ENCODE measurements around the gene EEFSEC. TPM values are rescaled to one million over a fixed set of nuclear protein-coding genes. Genes with fewer than 3 reads are reported as not detected.

EEFSEC gene
- total RNA-seq, 1 donor from 2014 or later, result 22.0 TPM

DNA sequence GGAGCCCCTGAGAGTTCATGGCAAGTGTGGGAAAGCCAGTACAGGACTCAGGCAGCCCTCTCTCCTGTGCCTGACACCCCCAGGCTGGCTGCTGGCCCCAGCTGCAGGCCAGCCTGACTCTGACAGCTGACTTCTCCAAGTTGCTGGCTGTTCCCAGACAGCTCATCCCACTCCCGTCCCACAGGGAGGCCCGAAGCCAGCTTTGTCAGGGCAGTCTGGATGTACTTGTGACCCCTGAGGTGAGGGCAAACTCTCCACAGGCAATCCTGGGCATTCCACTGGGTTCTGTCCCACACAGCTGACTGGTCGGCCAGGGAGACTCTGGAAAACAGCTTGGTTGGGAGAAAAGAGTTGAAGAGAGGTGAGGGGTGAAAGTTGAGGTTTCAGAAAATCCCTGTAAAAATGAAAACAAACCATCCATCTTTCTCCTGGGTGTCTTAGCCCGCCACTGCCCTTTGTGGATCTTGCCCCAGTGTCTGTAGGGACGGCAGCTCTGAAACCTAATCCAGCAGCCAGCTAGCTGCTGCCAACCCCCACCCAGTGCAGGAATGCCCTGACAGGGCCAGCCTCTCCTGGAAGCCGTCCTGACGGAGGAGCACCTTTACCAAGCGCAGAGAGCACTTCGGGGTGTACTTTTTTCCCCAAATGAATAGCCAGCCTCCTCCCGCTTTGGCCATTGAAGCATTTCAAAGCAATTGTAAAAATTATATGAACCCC, 225.5 kb downstream of the EEFSEC start:
- Mint-ChIP-seq H3K4me1 (ENCODE audit: low read depth) (no peaks in the 10 kb centered on the region), H3K9me3 (no peaks in the 10 kb centered on the region), H3K4me3 (ENCODE audit: low read depth) (no peak overlapping the region), H3K27me3 (ENCODE audit: low read depth) (no peaks in the 10 kb centered on the region), H3K36me3 (ENCODE audit: low read depth) (no peaks in the 10 kb centered on the region), H3K27ac (no peak overlapping the region)
- intact Hi-C loops (cut with micrococcal nuclease), result no loop called here
- DNase-seq (ENCODE audit: low spot score), result no peak

DNA sequence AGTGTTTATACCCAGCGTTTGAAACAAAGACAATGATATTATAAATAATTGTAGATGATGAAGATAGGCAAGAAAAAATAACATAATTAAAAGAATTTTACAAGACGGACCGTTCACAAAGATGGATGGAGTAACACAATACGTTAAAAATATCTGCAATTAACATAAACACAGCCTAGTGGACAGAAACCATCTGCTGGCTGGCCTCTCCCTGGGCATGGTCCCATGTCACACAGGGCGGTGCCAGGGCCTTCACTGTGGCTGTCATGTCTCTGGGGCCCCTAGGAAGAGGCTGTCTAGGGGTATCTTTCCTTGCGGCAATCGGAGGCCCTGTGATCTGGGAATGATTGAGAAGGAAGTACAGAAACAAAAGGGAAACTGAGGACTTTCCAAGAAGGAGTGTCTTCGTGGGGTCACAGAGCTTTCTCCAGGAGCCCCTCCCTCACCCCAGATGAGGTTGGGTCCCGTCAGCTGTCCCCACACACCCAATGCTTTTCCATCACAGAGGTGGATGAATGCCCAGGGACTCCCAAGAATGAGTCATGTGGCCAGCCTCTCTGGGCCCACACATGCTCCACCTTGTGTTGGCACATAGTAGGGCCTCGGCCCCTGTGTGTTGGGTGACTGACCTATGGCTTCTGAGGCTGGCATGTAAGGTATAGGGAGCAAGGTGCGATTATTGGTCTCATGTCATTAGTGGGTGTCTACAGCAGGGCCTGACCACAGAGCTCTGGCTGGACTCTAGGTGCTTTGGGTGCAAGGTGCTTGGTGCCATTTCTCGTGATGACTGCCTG, 226.3 kb downstream of the EEFSEC start:
- DNase-seq (ENCODE audit: low spot score), result no peak
- Mint-ChIP-seq H3K4me3 (ENCODE audit: low read depth) (no peak overlapping the region), H3K27me3 (ENCODE audit: low read depth) (no peaks in the 10 kb centered on the region), H3K4me1 (ENCODE audit: low read depth) (no peaks in the 10 kb centered on the region), H3K27ac (no peak overlapping the region), H3K9me3 (no peaks in the 10 kb centered on the region), H3K36me3 (ENCODE audit: low read depth) (no peaks in the 10 kb centered on the region)
- intact Hi-C loops (cut with micrococcal nuclease), result no loop called here

DNA sequence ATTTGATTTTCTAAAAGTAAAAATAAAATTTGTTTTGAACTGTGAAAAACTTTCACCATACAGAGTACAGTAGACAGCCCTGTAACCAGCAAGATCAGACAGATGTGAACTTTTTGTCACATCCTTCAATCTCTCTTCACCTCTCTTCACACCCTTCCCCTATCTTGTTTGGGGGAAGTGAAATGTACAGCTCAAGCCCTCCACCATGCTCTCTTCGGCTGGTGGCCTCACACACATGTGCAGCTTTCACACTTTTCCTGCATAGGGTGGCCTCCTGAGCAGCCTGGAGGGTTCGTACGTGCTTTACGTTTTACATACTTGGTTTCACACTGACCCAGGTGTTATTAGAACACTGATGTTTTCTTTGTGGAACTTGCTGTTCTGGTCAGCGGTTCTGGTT, 227.0 kb downstream of the EEFSEC start:
- Mint-ChIP-seq H3K4me1 (ENCODE audit: low read depth) (no peaks in the 10 kb centered on the region), H3K36me3 (ENCODE audit: low read depth) (no peaks in the 10 kb centered on the region), H3K27me3 (ENCODE audit: low read depth) (no peaks in the 10 kb centered on the region)

DNA sequence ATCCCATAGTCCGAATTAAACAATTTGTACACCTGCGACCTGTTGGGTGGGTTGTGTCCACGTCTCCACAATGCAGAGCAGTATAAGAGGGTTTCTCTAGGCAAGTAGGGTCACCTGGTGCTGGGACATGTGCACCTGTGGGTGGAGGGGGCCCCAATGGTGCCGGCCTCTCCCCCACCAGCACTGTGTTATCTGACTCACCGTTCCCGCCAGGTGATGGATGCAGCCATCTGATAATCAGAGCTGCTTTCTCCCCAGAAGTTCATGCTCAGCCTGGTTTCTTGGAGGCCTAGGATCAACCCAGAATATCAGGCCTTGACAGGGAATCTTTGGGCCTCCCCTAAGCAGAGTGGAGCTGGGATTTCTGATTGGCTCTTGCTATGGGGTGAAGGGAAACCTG, 227.4 kb downstream of the EEFSEC start:
- Mint-ChIP-seq H3K4me3 (ENCODE audit: low read depth) (no peak overlapping the region), H3K27ac (no peak overlapping the region), H3K36me3 (ENCODE audit: low read depth) (no peaks in the 10 kb centered on the region), H3K9me3 (no peaks in the 10 kb centered on the region), H3K4me1 (ENCODE audit: low read depth) (no peaks in the 10 kb centered on the region), H3K27me3 (ENCODE audit: low read depth) (no peaks in the 10 kb centered on the region)
- DNase-seq (ENCODE audit: low spot score), result no peak
- intact Hi-C loops (cut with micrococcal nuclease), result no loop called here

More for the DNA sequence above, 227.0 kb downstream of the EEFSEC start:
- Mint-ChIP-seq H3K27ac (no peak overlapping the region), H3K4me3 (ENCODE audit: low read depth) (no peak overlapping the region), H3K9me3 (no peaks in the 10 kb centered on the region)
- no peak for DNase-seq (ENCODE audit: low spot score)
- intact Hi-C loops (cut with micrococcal nuclease), result no loop called here

DNA sequence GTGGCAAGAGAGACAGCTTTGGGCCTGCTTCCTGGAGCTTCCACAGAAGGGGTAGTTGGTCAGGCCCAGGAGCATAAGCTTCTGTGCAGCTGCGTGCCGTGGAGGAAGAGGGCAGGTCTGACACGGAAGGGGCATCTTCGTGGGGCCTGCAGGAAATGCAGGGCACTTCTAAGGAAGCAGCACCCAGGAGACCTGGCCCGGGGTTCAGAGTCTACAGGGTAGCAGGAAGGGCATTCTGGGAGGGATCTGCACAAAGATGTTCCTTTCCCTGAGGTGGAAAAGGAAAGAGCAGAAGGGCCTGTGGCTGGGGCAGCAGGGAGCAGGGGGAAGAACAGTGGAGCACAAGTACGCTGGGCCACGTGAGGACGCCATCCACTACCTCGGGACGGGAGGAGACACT, 228.3 kb downstream of the EEFSEC start:
- intact Hi-C loops (cut with micrococcal nuclease), result no loop called here
- H3K27me3 Mint-ChIP-seq (ENCODE audit: low read depth), result no peaks in the 10 kb centered on the region
- no peak for DNase-seq (ENCODE audit: low spot score)
- H3K36me3 Mint-ChIP-seq (ENCODE audit: low read depth), result no peaks in the 10 kb centered on the region
- no peaks in the 10 kb centered on the region for H3K9me3 Mint-ChIP-seq
- no peak overlapping the region for H3K27ac Mint-ChIP-seq
- no peaks in the 10 kb centered on the region for H3K4me1 Mint-ChIP-seq (ENCODE audit: low read depth)
- H3K4me3 Mint-ChIP-seq (ENCODE audit: low read depth), result no peak overlapping the region

DNA sequence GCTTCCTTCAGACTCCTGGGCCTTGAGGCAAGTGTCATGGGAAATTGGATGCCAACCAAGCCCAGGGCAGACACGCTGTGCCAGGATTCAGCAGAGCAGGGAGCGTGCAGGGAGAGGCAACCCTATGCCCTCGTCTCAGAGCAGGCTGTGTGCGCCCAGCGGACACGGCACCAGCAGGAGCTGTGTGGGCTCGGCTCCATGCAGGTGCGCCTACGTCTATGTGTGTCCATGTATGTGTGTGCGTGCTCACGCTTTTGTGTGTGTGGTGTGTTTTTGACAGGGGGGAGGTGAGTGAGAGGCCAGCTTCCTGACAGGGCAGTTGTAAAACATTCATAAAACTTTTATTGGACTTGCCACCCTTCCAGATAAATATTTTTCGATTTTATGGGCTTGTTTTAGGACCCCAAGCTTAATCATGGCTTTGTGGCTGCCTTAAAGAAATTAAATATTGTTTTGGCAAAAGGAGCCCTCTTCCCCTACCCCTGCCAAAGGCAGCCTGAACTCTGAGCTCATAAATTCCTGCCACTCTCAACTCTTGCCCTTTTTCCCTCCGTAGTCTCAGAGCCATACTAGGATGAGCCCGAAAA, 229.0 kb downstream of the EEFSEC start:
- no peaks in the 10 kb centered on the region for H3K4me1 Mint-ChIP-seq (ENCODE audit: low read depth)
- no peaks in the 10 kb centered on the region for H3K27me3 Mint-ChIP-seq (ENCODE audit: low read depth)
- no peak for DNase-seq (ENCODE audit: low spot score)
- no peaks in the 10 kb centered on the region for H3K36me3 Mint-ChIP-seq (ENCODE audit: low read depth)
- H3K4me3 Mint-ChIP-seq (ENCODE audit: low read depth), result no peak overlapping the region
- H3K27ac Mint-ChIP-seq, result no peak overlapping the region
- no peaks in the 10 kb centered on the region for H3K9me3 Mint-ChIP-seq
- intact Hi-C loops (cut with micrococcal nuclease), result no loop called here

DNA sequence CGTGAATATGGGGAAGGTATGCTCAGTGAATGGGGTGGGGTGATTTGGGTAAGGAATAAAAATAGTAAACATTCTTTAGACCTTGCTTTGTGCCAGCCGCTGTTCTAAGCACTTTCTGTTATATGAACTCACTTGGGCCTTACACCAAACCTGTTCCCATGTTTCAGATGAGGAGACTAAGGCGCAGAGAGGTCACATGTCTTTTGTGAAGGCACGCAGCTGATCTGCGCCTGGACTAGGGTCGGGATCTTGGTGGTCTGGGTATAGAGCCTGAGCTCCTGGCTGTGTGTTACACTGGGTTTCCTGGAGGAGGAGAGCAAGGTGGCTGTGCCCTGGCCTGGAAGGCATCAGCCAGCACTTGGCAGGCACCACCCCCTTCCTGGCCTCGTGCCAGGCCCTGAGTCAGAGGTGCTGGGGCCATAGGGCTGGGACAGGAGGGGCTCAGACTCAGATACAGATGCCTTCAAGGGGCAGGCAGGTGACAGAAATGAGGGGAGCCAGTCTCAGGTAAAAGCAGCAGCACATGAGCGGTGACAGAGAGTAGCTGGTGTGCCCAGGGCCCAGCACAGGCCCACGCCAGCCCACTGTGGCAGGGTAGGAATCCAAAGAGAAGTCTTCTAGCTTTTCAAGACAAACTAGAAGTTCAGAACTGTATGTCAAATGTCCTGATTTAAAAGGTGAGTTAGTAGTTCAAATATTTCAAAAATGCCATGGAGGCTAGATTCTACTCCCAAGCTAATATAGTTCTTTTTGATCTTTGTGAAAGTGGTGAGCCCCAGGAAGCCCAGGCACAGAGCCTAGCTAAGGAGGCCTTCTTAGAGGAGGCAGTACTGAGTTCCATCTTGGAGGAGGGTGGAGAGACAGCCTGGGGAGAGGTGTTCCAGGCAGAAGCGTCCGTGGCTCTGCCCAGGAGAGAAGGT, 230.3 kb downstream of the EEFSEC start:
- intact Hi-C loops (cut with micrococcal nuclease), result no loop called here
- no peak overlapping the region for H3K27ac Mint-ChIP-seq
- no peaks in the 10 kb centered on the region for H3K9me3 Mint-ChIP-seq
- no peaks in the 10 kb centered on the region for H3K27me3 Mint-ChIP-seq (ENCODE audit: low read depth)
- no peak overlapping the region for H3K4me3 Mint-ChIP-seq (ENCODE audit: low read depth)
- H3K36me3 Mint-ChIP-seq (ENCODE audit: low read depth), result no peaks in the 10 kb centered on the region
- no peaks in the 10 kb centered on the region for H3K4me1 Mint-ChIP-seq (ENCODE audit: low read depth)
- DNase-seq (ENCODE audit: low spot score), result no peak

DNA sequence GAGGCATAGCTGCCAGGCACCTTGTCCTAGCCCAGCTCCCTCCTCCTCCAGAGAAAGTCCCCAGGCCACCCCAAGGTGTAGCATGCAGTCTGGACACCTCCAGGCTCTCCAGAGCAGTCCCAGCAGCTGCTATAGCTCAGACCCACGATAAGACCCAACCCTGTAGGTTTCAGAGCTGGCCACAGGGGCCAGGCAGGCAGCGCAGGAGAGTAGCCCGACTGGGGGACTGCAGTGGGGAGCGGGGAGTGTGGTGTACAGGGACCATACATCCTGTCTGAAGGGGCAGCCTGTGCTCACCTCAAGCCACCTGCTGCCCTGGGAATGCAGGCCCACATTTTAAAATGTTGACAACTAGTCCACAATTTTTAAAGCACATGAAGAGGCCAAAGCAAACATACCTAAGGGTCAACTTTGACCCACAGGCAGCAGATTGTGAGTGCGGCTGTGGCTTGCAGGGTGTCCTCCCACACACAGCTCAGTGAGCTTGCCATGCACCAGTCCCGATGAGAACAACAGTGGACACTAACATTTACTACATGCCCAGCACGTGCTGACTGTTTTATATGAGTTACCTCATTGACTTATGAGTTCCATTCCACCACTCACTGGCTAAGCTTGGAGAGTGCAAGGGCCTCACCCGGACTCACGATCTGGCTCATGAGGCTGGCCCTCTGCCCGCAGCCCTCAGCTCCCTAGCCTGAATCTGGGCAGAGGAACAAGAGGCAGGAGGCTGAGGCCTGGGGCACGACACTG, 232.0 kb downstream of the EEFSEC start:
- Mint-ChIP-seq H3K27me3 (ENCODE audit: low read depth) (no peaks in the 10 kb centered on the region), H3K27ac (no peak overlapping the region), H3K4me1 (ENCODE audit: low read depth) (no peaks in the 10 kb centered on the region), H3K36me3 (ENCODE audit: low read depth) (no peaks in the 10 kb centered on the region), H3K9me3 (no peaks in the 10 kb centered on the region), H3K4me3 (ENCODE audit: low read depth) (no peak overlapping the region)
- DNase-seq (ENCODE audit: low spot score), result no peak
- intact Hi-C loops (cut with micrococcal nuclease), result no loop called here

DNA sequence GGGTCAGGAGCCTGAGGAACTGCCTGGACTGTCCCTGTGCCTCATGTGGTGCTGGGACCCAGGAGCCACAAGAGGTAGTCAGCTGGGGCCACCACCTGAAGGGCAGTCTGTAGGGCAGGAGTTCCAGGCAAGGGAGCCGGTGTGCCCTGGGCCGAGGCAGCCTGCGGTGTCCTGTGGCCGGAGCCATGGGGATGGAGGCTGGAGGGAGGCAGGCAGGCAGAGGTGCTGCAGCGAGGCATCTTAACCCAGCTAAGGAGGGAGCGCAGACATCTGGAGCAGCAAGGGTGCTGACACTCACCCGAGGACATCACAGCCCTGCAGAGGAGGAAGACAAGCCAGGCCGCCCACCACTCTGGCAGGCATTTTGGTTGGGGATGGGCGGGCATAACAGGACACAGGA, 235.7 kb downstream of the EEFSEC start:
- H3K36me3 Mint-ChIP-seq (ENCODE audit: low read depth), result no peaks in the 10 kb centered on the region
- intact Hi-C loops (cut with micrococcal nuclease), result no loop called here
- H3K9me3 Mint-ChIP-seq, result no peaks in the 10 kb centered on the region
- no peaks in the 10 kb centered on the region for H3K4me1 Mint-ChIP-seq (ENCODE audit: low read depth)
- no peak overlapping the region for H3K4me3 Mint-ChIP-seq (ENCODE audit: low read depth)
- no peak overlapping the region for H3K27ac Mint-ChIP-seq
- no peaks in the 10 kb centered on the region for H3K27me3 Mint-ChIP-seq (ENCODE audit: low read depth)
- no peak for DNase-seq (ENCODE audit: low spot score)

DNA sequence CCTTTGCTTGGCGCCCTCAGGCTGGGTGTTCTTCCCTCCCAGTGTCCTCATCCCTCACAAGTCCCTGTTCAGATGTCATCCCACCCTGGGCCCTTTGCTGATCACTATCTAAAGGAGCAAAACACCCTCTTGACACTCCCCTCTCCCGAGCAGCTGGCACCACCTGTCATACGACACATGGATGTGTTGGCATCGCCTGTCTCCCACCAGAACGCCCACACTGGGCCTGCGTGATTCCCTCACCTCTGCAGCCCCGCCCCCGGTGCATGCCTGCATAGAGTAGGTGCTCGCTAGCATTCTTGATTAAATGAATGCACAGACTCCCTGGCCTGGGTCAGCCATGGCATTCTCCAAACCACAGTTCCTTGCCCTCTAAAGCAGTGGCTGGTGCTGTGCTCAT, 237.6 kb downstream of the EEFSEC start:
- Mint-ChIP-seq H3K36me3 (ENCODE audit: low read depth) (no peaks in the 10 kb centered on the region), H3K9me3 (no peaks in the 10 kb centered on the region), H3K4me1 (ENCODE audit: low read depth) (no peaks in the 10 kb centered on the region), H3K4me3 (ENCODE audit: low read depth) (no peak overlapping the region), H3K27ac (no peak overlapping the region), H3K27me3 (ENCODE audit: low read depth) (no peaks in the 10 kb centered on the region)
- DNase-seq (ENCODE audit: low spot score), result no peak
- intact Hi-C loops (cut with micrococcal nuclease), result no loop called here

DNA sequence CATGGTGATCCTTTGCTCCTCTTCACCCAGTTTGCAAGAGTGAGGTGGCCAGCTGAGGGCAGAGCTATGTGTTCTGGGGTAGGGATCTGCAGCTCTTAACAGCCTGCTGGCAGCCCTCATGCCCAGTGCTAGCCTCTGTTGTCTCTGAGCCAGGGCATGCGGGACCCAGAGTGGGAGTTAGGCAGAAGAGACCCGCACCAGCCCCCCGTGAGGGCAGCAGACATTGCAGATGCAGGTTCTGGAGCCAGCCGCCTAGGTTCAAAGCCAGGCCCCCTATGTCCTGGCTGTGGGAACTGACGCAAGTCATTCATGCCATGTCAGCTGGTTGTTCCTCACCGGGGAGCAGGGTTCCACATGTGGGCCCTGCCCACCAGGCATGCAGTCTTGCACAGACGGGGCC, 238.7 kb downstream of the EEFSEC start:
- no peak overlapping the region for H3K27ac Mint-ChIP-seq
- H3K27me3 Mint-ChIP-seq (ENCODE audit: low read depth), result no peaks in the 10 kb centered on the region
- H3K4me1 Mint-ChIP-seq (ENCODE audit: low read depth), result no peaks in the 10 kb centered on the region
- H3K4me3 Mint-ChIP-seq (ENCODE audit: low read depth), result no peak overlapping the region
- intact Hi-C loops (cut with micrococcal nuclease), result no loop called here
- no peaks in the 10 kb centered on the region for H3K36me3 Mint-ChIP-seq (ENCODE audit: low read depth)
- no peaks in the 10 kb centered on the region for H3K9me3 Mint-ChIP-seq
- DNase-seq (ENCODE audit: low spot score), result no peak
